Dendritic cell treated with granulocyte-macrophage colony-stimulating factor and Interleukin-4, amounts not matched to agents 40 ng/mL and 50 ng/mL, for 4 days (primary cell): ENCODE data around the gene ANTXR1.
"Not testable (repeated sequence)": the region's sequence is repeated elsewhere in the genome, so short reads cannot be mapped to it uniquely, and the experiment has no call there.

ENCODE experiments used
- H3K27ac Mint-ChIP-seq: one replicate; pipeline ENCODE4 v1.8.0; 2022; ENCODE audit warnings: mild to moderate bottlenecking, mixed read lengths
- H3K27me3 Mint-ChIP-seq: one replicate; pipeline ENCODE4 v1.8.0; 2022; ENCODE audit warnings: mild to moderate bottlenecking, mixed read lengths
- H3K36me3 Mint-ChIP-seq: one replicate; pipeline ENCODE4 v1.8.0; 2022; ENCODE audit warnings: low read depth, mixed read lengths
- H3K4me1 Mint-ChIP-seq: one replicate; pipeline ENCODE4 v1.8.0; 2022; ENCODE audit warnings: low read depth, mixed read lengths
- H3K4me3 Mint-ChIP-seq: one replicate; pipeline ENCODE4 v1.8.0; 2022; ENCODE audit warnings: mild to moderate bottlenecking, moderate library complexity, mixed read lengths
- H3K9me3 Mint-ChIP-seq: one replicate; pipeline ENCODE4 v1.8.0; 2022; ENCODE audit warnings: mixed read lengths
- intact Hi-C: fragments of 100-400 bp; cut with micrococcal nuclease; formaldehyde crosslinking; loops from one replicate; pipeline ENCODE4 v1.15.0; 2022

Gene ANTXR1

DNA sequence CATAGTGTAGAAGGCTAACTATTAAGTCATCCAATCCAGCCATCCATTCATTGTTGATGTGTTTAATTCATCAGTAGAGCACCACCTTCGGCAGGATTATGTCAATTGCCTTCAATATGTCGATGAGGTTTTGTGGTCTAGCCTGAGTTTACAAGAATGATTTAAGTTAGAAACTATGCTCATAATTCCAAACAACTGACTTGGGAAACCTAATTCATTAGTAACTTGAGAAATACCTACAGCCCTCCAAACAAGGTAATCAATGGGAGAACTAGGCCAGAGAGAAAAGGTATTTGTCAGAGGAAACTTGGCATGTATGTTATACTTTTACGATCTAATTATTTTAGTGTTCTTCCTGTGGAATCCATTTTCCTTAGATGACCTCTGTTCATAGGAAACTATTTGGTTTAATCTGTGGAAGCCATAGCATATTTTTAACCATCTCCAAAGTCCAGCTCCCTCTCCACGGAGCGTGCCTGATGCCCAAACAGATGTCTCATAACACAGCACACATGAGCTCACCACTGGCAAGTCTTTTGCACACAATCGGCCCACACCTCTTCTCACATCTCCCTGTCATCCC lies 225.6 kb downstream of the ANTXR1 start:
- Mint-ChIP-seq H3K27me3 (peaks cover 1% of the 10 kb centered on the region), H3K36me3 (no peaks in the 10 kb centered on the region), H3K27ac (no peak overlapping the region), H3K4me3 (no peak overlapping the region), H3K9me3 (no peaks in the 10 kb centered on the region), H3K4me1 (no peaks in the 10 kb centered on the region)
- intact Hi-C loops: no loop called here

DNA sequence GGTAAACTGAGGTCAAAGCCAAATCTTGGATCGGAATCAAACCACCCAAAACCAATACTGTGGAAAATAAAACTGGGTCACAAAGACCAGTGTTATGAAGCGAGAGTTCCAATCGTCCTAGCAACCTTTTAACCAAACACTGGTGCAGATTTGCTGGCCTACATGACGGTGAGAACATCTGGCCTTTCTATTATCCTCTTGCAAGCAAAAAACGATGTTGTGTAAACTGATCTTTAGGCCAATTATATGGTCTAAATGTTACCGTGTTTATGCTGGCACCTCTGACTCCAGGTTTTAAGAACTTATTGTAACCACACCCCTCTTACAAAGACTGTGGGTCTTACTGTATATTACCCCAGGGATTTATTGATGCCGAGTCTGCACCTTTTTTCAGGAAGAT lies 228.1 kb downstream of the ANTXR1 start:
- Mint-ChIP-seq H3K27ac (no peak overlapping the region), H3K4me3 (no peak overlapping the region), H3K27me3 (peaks cover 1% of the 10 kb centered on the region), H3K9me3 (no peaks in the 10 kb centered on the region), H3K4me1 (peaks cover 6% of the 10 kb centered on the region), H3K36me3 (no peaks in the 10 kb centered on the region)
- intact Hi-C loops: no loop called here

DNA sequence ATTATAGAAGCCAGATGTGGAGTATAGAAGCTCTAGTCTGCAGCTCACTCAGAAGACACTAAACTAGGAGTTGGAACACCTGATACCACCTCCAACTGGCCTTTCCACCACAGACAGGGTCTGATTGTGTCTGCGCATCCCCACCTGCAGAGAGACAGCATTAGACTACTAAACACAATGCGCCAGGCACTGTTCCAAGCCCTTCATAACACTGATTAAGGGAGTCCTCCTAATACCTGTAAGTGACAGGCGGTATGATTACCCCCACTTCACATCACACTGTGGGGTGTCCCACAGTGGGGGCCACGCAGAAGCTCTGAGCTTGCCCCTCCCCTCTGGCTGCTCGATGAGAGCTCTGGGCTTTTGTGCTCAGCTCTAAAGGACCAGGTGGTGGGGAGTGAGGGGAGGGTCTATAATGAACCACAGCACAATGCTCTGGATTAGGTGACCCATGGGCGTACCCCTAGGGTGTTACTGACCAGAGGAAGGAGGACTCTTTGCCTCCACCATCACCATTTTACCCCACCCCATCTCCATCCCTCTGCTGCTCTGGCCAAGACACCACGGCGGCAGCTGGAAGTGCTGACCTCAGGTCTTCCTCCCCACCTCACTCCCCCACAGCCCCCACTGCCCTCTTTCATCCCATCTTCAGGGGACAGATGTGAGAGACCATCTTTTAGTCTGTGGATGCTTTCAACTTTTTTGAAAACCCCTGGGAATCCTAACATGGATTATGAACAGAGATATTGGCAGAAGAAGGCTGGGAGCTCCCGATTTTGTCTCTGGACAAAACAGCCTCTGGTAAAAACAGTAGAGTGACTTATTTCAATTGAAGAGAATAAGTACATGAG lies 228.9 kb downstream of the ANTXR1 start:
- H3K4me1 Mint-ChIP-seq: peaks cover 6% of the 10 kb centered on the region
- H3K27ac Mint-ChIP-seq: no peak overlapping the region
- intact Hi-C loops: no loop called here
- no peak overlapping the region for H3K4me3 Mint-ChIP-seq
- no peaks in the 10 kb centered on the region for H3K36me3 Mint-ChIP-seq
- H3K27me3 Mint-ChIP-seq: peaks cover 1% of the 10 kb centered on the region
- no peaks in the 10 kb centered on the region for H3K9me3 Mint-ChIP-seq

DNA sequence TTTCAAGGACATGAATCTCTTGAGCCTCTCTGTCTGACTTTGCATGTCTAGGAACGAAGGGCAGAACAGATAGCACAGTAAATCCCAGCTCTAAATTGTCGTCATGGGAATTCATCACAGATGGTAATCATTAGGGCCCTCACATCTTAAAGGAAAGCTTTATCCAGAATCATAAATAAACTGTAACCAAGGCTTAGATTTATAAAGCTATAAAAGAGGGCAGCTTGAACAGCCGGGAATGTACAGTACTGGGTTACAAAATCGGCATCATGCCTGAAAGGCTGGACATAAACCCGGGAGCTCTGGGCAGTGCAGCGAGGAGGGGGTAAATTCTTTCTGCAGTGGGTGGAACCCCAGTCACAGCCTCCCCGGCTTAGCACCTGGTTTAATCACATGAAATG lies 229.7 kb downstream of the ANTXR1 start:
- H3K4me1 Mint-ChIP-seq: peaks cover 6% of the 10 kb centered on the region
- H3K27ac Mint-ChIP-seq: no peak overlapping the region
- no peak overlapping the region for H3K4me3 Mint-ChIP-seq
- H3K36me3 Mint-ChIP-seq: no peaks in the 10 kb centered on the region
- H3K9me3 Mint-ChIP-seq: no peaks in the 10 kb centered on the region
- intact Hi-C loops: no loop called here
- peaks cover 4% of the 10 kb centered on the region for H3K27me3 Mint-ChIP-seq

DNA sequence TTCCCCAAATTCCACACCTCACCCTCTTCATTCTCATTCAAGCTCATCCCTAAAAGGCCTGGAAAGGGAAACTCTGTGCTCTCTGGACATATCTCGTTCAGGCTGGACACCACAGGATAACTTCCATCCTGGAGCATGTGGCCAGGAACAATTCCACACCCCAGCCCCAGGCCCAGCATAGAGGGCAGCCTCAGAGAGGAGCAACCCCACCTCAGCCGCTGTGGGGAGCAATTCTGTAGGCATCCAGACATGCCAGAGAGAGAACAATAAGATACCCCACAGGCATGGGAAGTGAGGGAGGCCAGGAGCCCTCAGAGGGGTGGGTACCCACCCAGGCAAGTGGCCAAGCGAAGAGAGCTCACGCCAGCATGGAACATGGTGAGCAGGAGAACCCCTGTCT lies 230.7 kb downstream of the ANTXR1 start:
- no peak overlapping the region for H3K4me3 Mint-ChIP-seq
- intact Hi-C loops: no loop called here
- H3K27ac Mint-ChIP-seq: no peak overlapping the region

DNA sequence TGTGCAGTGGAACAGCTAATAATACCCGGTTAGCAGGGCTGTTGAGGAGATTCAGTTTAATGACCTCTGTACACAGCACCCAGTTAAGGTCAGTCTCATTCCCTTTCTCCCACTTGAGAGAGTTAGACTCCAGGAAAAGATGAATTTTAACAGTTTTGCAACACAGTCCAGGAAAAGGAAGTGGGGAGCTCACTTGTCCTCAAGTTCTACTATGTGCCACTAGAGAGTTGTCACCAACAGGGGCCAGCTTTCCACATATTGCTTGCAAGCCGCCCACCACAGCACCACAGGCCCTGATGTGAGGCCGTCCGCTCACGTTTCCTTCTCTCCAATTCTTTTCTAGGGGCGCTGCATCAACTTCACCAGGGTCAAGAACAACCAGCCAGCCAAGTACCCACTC lies 231.9 kb downstream of the ANTXR1 start:
- intact Hi-C loops: no loop called here
- no peak overlapping the region for H3K4me3 Mint-ChIP-seq
- H3K36me3 Mint-ChIP-seq: no peaks in the 10 kb centered on the region
- H3K9me3 Mint-ChIP-seq: no peaks in the 10 kb centered on the region
- peaks cover 4% of the 10 kb centered on the region for H3K27me3 Mint-ChIP-seq
- peaks cover 6% of the 10 kb centered on the region for H3K4me1 Mint-ChIP-seq
- no peak overlapping the region for H3K27ac Mint-ChIP-seq

More for the DNA sequence above, 230.7 kb downstream of the ANTXR1 start:
- Mint-ChIP-seq H3K36me3 (no peaks in the 10 kb centered on the region), H3K27me3 (peaks cover 4% of the 10 kb centered on the region), H3K4me1 (peaks cover 6% of the 10 kb centered on the region), H3K9me3 (no peaks in the 10 kb centered on the region)

DNA sequence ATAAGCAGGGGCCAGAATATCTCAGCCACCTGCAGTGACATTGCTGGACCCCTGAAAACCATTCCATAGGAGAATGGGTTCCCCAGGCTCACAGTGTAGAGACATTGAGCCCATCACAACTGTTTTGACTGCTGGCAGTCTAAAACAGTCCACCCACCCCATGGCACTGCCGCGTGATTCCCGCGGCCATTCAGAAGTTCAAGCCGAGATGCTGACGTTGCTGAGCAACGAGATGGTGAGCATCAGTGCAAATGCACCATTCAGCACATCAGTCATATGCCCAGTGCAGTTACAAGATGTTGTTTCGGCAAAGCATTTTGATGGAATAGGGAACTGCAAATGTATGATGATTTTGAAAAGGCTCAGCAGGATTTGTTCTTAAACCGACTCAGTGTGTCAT lies 234.6 kb downstream of the ANTXR1 start:
- H3K9me3 Mint-ChIP-seq: no peaks in the 10 kb centered on the region
- H3K27ac Mint-ChIP-seq: no peak overlapping the region
- intact Hi-C loops: no loop called here
- no peak overlapping the region for H3K4me3 Mint-ChIP-seq
- H3K36me3 Mint-ChIP-seq: no peaks in the 10 kb centered on the region
- H3K27me3 Mint-ChIP-seq: peaks cover 4% of the 10 kb centered on the region
- peaks cover 6% of the 10 kb centered on the region for H3K4me1 Mint-ChIP-seq

DNA sequence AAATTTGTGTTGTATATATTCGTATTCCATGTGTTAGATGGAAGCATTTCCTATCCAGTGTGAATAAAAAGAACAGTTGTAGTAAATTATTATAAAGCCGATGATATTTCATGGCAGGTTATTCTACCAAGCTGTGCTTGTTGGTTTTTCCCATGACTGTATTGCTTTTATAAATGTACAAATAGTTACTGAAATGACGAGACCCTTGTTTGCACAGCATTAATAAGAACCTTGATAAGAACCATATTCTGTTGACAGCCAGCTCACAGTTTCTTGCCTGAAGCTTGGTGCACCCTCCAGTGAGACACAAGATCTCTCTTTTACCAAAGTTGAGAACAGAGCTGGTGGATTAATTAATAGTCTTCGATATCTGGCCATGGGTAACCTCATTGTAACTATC lies 235.3 kb downstream of the ANTXR1 start:
- H3K4me1 Mint-ChIP-seq: peaks cover 6% of the 10 kb centered on the region
- no peaks in the 10 kb centered on the region for H3K36me3 Mint-ChIP-seq
- H3K4me3 Mint-ChIP-seq: no peak overlapping the region
- no peak overlapping the region for H3K27ac Mint-ChIP-seq
- H3K9me3 Mint-ChIP-seq: no peaks in the 10 kb centered on the region
- intact Hi-C loops: no loop called here
- peaks cover 3% of the 10 kb centered on the region for H3K27me3 Mint-ChIP-seq

DNA sequence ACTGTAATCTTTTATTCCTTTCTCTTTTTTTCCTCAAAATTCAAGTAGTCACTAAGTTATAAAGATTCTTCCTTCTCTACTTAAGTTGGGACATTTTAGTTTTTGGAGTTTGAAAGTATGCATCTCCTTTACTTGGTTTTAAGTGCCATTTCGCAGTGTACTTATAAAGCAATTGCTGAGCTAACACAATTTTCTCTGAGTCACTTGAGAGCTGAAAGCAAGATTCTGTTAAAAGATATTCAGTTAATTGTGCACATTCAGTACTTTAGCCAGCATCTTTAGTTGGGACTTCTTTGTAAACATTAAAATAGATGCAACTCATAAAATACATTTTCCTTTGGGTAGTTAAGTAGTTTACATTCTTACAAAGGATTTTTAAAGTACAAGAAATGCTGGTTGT lies 238.0 kb downstream of the ANTXR1 start:
- no peaks in the 10 kb centered on the region for H3K4me1 Mint-ChIP-seq
- no peak overlapping the region for H3K4me3 Mint-ChIP-seq
- H3K36me3 Mint-ChIP-seq: no peaks in the 10 kb centered on the region
- intact Hi-C loops: no loop called here
- H3K27ac Mint-ChIP-seq: no peak overlapping the region
- no peaks in the 10 kb centered on the region for H3K9me3 Mint-ChIP-seq
- peaks cover 4% of the 10 kb centered on the region for H3K27me3 Mint-ChIP-seq

DNA sequence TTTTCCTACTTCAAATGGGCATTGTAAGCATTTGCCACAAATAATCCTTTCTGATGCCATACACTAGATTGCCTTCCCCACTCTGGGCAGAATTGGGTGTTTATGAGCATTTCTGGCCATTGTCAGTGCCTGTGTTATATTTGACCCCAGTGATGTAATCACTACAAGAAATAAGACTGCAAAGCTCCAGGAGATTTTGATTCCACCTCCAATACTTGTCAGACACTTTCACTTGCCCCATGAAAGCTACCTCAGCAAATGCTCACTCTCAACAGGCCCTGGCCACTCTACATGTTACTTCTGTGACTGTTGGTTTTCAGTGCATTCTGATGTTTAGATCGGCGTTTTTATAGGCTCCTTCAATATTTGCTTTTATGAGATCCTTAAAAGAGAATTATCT lies 239.0 kb downstream of the ANTXR1 start:
- no peaks in the 10 kb centered on the region for H3K9me3 Mint-ChIP-seq
- peaks cover 4% of the 10 kb centered on the region for H3K27me3 Mint-ChIP-seq
- H3K27ac Mint-ChIP-seq: no peak overlapping the region
- intact Hi-C loops: no loop called here
- no peaks in the 10 kb centered on the region for H3K4me1 Mint-ChIP-seq
- H3K36me3 Mint-ChIP-seq: no peaks in the 10 kb centered on the region
- H3K4me3 Mint-ChIP-seq: no peak overlapping the region

DNA sequence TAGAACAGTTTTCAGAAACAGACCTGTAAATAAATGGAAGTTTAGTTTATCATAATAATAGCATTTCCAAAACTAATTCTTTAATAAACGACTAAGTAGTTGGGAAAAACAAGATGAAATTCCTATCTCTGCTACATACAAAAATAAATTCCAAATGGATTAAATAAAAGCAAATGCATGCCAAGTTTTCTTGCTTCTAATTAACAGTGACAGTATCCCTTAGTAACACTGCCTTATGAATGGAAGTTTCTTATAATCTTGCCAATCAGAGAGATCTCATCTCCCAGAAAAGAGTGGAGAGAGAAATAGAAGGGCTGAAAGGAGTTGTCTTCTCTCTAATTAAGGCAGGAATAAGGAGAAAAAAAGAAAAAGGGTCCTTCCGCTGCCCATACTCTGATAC lies 240.1 kb downstream of the ANTXR1 start:
- no peaks in the 10 kb centered on the region for H3K36me3 Mint-ChIP-seq
- peaks cover 1% of the 10 kb centered on the region for H3K27me3 Mint-ChIP-seq
- no peak overlapping the region for H3K27ac Mint-ChIP-seq
- peaks cover 1% of the 10 kb centered on the region for H3K9me3 Mint-ChIP-seq
- no peak overlapping the region for H3K4me3 Mint-ChIP-seq
- intact Hi-C loops: no loop called here
- H3K4me1 Mint-ChIP-seq: no peaks in the 10 kb centered on the region

DNA sequence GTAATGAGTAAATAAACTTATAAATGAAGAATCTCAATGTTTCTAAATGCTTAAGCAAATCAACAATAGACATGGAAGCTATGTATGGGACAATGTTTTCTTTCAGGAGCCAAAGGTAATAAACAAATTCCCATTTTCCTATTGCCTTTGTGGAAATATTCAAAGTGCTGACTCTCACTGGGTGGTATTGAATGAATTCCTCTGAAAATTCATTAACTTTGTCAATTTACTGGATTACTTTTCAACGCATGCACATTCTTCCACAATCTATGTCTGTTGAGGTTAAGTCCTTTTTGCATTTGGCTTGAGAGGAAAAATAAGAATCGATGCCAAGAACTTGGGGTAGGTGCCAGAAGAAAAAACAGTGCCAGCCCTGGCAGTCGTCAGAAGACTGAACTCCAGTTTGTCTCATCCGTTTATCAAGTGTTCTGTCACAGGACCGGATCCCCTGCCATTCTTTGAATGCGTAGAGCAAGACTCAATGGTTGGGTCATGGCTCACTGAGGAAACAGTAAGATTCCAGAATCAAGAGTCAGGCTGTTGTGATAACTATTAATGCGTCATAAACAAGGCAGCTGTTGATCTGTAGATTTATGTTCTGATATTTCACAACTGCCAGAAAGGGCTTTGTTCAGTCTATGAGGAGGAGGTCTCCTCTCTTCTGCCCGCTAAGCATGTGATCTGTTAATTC lies 240.8 kb downstream of the ANTXR1 start:
- Mint-ChIP-seq H3K9me3 (peaks cover 7% of the 10 kb centered on the region), H3K27me3 (peaks cover 1% of the 10 kb centered on the region), H3K27ac (no peak overlapping the region), H3K36me3 (no peaks in the 10 kb centered on the region), H3K4me3 (no peak overlapping the region), H3K4me1 (no peaks in the 10 kb centered on the region)
- intact Hi-C loops: no loop called here

DNA sequence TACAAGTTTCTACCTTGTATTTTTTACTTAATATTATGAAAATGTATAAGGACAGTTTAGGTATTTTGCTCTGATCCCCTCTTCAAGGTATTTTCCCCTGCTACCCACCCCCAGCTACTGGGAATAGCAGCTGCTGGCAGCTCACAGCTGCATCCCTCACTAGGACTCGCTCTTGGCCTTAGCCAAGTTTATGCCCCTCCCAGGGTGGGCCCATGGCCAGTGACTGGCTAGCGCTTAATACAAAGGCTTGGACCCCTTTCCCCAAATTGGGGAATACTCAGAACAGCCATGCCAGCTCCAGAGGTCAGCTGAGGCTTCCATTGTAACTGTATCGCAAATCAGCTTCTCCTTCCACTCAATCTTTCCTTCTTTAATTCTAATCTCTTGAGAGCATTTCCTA lies 242.8 kb downstream of the ANTXR1 start:
- H3K4me1 Mint-ChIP-seq: no peaks in the 10 kb centered on the region
- H3K27me3 Mint-ChIP-seq: peaks cover 1% of the 10 kb centered on the region
- intact Hi-C loops: no loop called here
- peaks cover 28% of the 10 kb centered on the region for H3K9me3 Mint-ChIP-seq
- no peaks in the 10 kb centered on the region for H3K36me3 Mint-ChIP-seq
- no peak overlapping the region for H3K4me3 Mint-ChIP-seq
- H3K27ac Mint-ChIP-seq: no peak overlapping the region

DNA sequence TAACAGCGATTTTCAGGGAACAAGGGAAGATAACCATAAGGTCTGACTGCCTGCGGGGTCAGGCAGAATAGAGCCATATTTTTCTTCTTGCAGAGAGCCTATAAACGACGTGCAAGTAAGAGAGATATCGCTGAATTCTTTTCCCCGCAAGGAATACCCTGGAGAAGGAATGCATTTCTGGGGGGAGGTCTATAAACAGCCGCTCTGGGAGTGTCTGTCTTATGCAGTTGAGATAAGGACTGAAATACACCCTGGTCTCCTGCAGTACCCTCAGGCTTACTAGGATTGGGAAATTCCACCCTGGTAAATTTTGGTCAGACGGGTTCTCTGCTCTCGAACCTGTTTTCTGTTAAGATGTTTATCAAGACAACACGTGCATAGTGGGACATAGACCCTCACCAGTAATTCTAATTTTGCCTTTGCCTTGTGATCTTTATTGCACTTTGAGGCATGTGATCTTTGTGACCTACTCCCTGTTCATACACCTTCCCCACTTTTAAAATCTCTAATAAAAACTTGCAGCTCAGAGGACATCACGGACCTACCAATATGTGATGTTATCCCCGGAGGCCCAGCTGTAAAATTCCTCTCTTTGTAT lies 247.1 kb downstream of the ANTXR1 start:
- H3K4me3 Mint-ChIP-seq, H3K4me1 Mint-ChIP-seq, H3K36me3 Mint-ChIP-seq, H3K27me3 Mint-ChIP-seq, intact Hi-C loops, H3K27ac Mint-ChIP-seq: not testable (repeated sequence)
- peaks cover 50% of the 10 kb centered on the region for H3K9me3 Mint-ChIP-seq
